Hematopoietic multipotent progenitor cell treated with erythropoietin and hydrocortisone succinate and interleukin-3 and kit ligand, for 17 days (in vitro differentiated cells): Measurements from ENCODE around the gene VOPP1.
"Not testable (repeated sequence)": the region's sequence is repeated elsewhere in the genome, so short reads cannot be mapped to it uniquely, and the experiment has no call there.

Experiments
- DNase-seq: peaks from one replicate; pipeline ENCODE4 v3.0.0-alpha.2; 2015; ENCODE audit warnings: low spot score

VOPP1 gene

GRCh38 chr7:55488216-55488615 is 84.1 kb downstream of the VOPP1 start:
- no peak for DNase-seq

GRCh38 chr7:55486991-55487390 is 85.3 kb downstream of the VOPP1 start:
- no peak for DNase-seq

- no peak for DNase-seq
These were observed 86.1 kb downstream of the VOPP1 start for GRCh38 chr7:55486192-55486590.

GRCh38 chr7:55485501-55486191 is 86.7 kb downstream of the VOPP1 start:
- no peak for DNase-seq

- no peak for DNase-seq
These were observed 87.5 kb downstream of the VOPP1 start for GRCh38 chr7:55484834-55485233.

GRCh38 chr7:55484241-55484640 is 88.1 kb downstream of the VOPP1 start:
- no peak for DNase-seq

- no peak for DNase-seq
These were observed 89.3 kb downstream of the VOPP1 start for GRCh38 chr7:55483046-55483445.

- no peak for DNase-seq
These were observed 91.1 kb downstream of the VOPP1 start for GRCh38 chr7:55481155-55481554.

- DNase-seq, result no peak
These were observed 93.6 kb downstream of the VOPP1 start for GRCh38 chr7:55478700-55479099.

- no peak for DNase-seq
These were observed 94.4 kb downstream of the VOPP1 start for GRCh38 chr7:55477781-55478374.

- DNase-seq, result no peak
These were observed 95.2 kb downstream of the VOPP1 start for GRCh38 chr7:55476852-55477780.

GRCh38 chr7:55475855-55476803 is 96.2 kb downstream of the VOPP1 start:
- DNase-seq, result no peak

- no peak for DNase-seq
These were observed 97.1 kb downstream of the VOPP1 start for GRCh38 chr7:55474944-55475854.

- DNase-seq, result no peak
These were observed 98.4 kb downstream of the VOPP1 start for GRCh38 chr7:55473932-55474331.

- no peak for DNase-seq
These were observed 99.2 kb downstream of the VOPP1 start for GRCh38 chr7:55472928-55473725.

- DNase-seq, result not testable (repeated sequence)
These were observed 99.9 kb downstream of the VOPP1 start for GRCh38 chr7:55472406-55472805.

GRCh38 chr7:55471594-55471993 is 100.7 kb downstream of the VOPP1 start:
- DNase-seq, result not testable (repeated sequence)

GRCh38 chr7:55470261-55470660 is 102.0 kb downstream of the VOPP1 start:
- no peak for DNase-seq

- DNase-seq, result no peak
These were observed 102.6 kb downstream of the VOPP1 start for GRCh38 chr7:55469721-55470120.

GRCh38 chr7:55469271-55469681 is 103.0 kb downstream of the VOPP1 start:
- no peak for DNase-seq
